Thyroid gland (tissue), 4 donors: ENCODE measurements around the gene BATF.

Source experiments
- POLR2A ChIP-seq, 2 donors: fragments of 450-650 bp; IDR thresholded peaks; one replicate each; pipeline ENCODE4 v1.6.1; 2017; ENCODE audit warnings: antibody characterized with exemption in 2 of 2, mild to moderate bottlenecking in 2 of 2, moderate library complexity in 1 of 2
- TF ChIP-seq, protein P1 (sequence below), 6 experiments: fragments of 200-600 bp in 3 of 6; fragments of 450-650 bp in 3 of 6; sonication (generic) in 3 of 6; IDR thresholded peaks; one replicate each; pipeline ENCODE4 v1.5.1; 2016 to 2019; ENCODE audit warnings: antibody characterized with exemption in 6 of 6, mild to moderate bottlenecking in 2 of 6, inconsistent platforms in 1 of 6, moderate library complexity in 1 of 6

DNA sequence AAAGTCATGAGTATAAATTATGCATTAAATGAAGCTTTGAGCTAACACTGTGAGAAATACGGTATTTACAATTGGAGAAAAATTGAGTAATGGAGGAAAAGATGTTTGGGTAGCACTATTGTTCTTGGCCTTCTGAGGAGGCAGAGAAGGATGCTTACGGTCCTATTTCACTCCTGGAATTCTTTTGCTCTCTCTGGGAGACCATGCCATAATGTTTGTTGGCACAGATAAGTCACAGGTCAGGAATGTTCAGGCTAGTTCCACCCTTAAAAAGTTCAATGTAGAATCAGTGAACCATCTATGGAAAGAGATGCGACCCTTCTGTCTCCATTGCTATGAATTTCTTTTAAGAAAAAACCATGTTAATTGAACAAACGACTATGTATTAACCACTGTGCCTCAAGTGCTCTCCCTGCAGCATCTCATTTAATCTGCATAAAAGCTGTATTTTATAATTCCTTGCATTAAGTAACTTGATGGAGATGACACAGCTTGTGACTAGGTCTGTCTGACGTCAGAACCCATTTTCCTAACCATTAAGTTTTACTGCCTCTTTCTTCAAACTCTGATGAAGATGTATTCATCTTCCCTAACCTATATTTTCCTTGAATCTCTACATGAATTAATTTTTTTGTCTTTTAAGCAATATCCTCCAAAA lies 9.5 kb downstream of the BATF start:
- TF ChIP-seq, protein P1, sequence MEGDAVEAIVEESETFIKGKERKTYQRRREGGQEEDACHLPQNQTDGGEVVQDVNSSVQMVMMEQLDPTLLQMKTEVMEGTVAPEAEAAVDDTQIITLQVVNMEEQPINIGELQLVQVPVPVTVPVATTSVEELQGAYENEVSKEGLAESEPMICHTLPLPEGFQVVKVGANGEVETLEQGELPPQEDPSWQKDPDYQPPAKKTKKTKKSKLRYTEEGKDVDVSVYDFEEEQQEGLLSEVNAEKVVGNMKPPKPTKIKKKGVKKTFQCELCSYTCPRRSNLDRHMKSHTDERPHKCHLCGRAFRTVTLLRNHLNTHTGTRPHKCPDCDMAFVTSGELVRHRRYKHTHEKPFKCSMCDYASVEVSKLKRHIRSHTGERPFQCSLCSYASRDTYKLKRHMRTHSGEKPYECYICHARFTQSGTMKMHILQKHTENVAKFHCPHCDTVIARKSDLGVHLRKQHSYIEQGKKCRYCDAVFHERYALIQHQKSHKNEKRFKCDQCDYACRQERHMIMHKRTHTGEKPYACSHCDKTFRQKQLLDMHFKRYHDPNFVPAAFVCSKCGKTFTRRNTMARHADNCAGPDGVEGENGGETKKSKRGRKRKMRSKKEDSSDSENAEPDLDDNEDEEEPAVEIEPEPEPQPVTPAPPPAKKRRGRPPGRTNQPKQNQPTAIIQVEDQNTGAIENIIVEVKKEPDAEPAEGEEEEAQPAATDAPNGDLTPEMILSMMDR (IDR thresholded peaks at IDR 0.05), result no peak
- no peak for TF ChIP-seq POLR2A (IDR thresholded peaks at IDR 0.05)
